Neural cell (in vitro differentiated cells): Measurements from ENCODE around the gene SKI. TPM values are rescaled to one million over a fixed set of nuclear protein-coding genes. Genes with fewer than 3 reads are reported as not detected.

Experiments used
- H2AFZ ChIP-seq: fragments of 200-600, 300-800 bp; sonication (generic), shearing (Covaris generic); 2 replicates; pipeline ENCODE4 v1.6.0; 2014; ENCODE audit warnings: low read depth, mild to moderate bottlenecking, antibody characterized with exemption, low read length, moderate library complexity
- H3F3A ChIP-seq: fragments of 200-600 bp; shearing (Covaris generic); 2 replicates; pipeline ENCODE4 v1.6.1; 2016; ENCODE audit warnings: mild to moderate bottlenecking, moderate library complexity, mixed read lengths, antibody characterized with exemption, low read length; ENCODE audit not compliant: insufficient read depth, poor library complexity, severe bottlenecking
- H3K27ac ChIP-seq: fragments of 200-600, 300-800 bp; sonication (generic), shearing (Covaris generic); 2 replicates; pipeline ENCODE4 v1.5.1; 2014; ENCODE audit warnings: mild to moderate bottlenecking, low read length, moderate library complexity
- H3K27me3 ChIP-seq: fragments of 300-800, 200-600 bp; sonication (generic), shearing (Covaris generic); 2 replicates; pipeline ENCODE4 v1.6.0; 2014; ENCODE audit warnings: mild to moderate bottlenecking, low read depth, low read length, moderate library complexity; ENCODE audit not compliant: insufficient read depth
- H3K36me3 ChIP-seq: fragments of 300-800, 200-600 bp; sonication (generic), shearing (Covaris generic); 2 replicates; pipeline ENCODE4 v1.5.1; 2014; ENCODE audit warnings: mild to moderate bottlenecking, antibody characterized with exemption, low read length, moderate library complexity; ENCODE audit not compliant: insufficient read depth
- H3K4me2 ChIP-seq: fragments of 300-800, 200-600 bp; sonication (generic), shearing (Covaris generic); 2 replicates; pipeline ENCODE4 v1.6.0; 2014; ENCODE audit warnings: mild to moderate bottlenecking, low read length
- H3K4me3 ChIP-seq: fragments of 300-800, 200-600 bp; sonication (generic), shearing (Covaris generic); 2 replicates; pipeline ENCODE4 v1.5.1; 2014; ENCODE audit warnings: mild to moderate bottlenecking, low read length, moderate library complexity
- H3K79me2 ChIP-seq: fragments of 200-600 bp; shearing (Covaris generic); replicated peaks from 2 replicates; pipeline ENCODE4 v1.6.0; 2014; ENCODE audit warnings: mild to moderate bottlenecking, low read length, moderate library complexity; ENCODE audit not compliant: insufficient read depth
- H3K9ac ChIP-seq: fragments of 300-800, 200-600 bp; sonication (generic), shearing (Covaris generic); 2 replicates; pipeline ENCODE4 v1.6.1; 2016; ENCODE audit warnings: mild to moderate bottlenecking, low read length, mixed read lengths
- H3K9me2 ChIP-seq: fragments of 200-600 bp; shearing (Covaris generic); 2 replicates; pipeline ENCODE4 v1.6.1; 2016; ENCODE audit warnings: mild to moderate bottlenecking, low read length, mixed read lengths; ENCODE audit not compliant: insufficient read depth
- H3K9me3 ChIP-seq: fragments of 200-600, 300-800 bp; sonication (generic), shearing (Covaris generic); 2 replicates; pipeline ENCODE4 v1.6.1; 2016; ENCODE audit warnings: mild to moderate bottlenecking, mixed run types, low read length, moderate library complexity, mixed read lengths
- H4K20me1 ChIP-seq: fragments of 200-600 bp; shearing (Covaris generic); 2 replicates; pipeline ENCODE4 v1.6.1; 2016; ENCODE audit warnings: mild to moderate bottlenecking, mixed run types; ENCODE audit not compliant: insufficient read depth
- CTCF ChIP-seq: fragments of 450-650 bp; IDR thresholded peaks from 2 replicates; pipeline ENCODE4 v1.5.1; 2014; ENCODE audit warnings: antibody characterized with exemption, mild to moderate bottlenecking, moderate library complexity; ENCODE audit not compliant: poor library complexity, severe bottlenecking
- EP300 ChIP-seq: fragments of 450-650 bp; conservative IDR thresholded peaks from 2 replicates; pipeline ENCODE4 v1.6.1; 2014; ENCODE audit warnings: antibody characterized with exemption, mild to moderate bottlenecking, moderate library complexity; ENCODE audit not compliant: poor library complexity, severe bottlenecking
- EZH2 ChIP-seq: fragments of 200-600, 300-800 bp; shearing (Covaris generic), sonication (generic); IDR thresholded peaks from 2 replicates; pipeline ENCODE4 v1.6.1; 2014; ENCODE audit warnings: antibody characterized with exemption, low read length, borderline replicate concordance, mild to moderate bottlenecking; ENCODE audit not compliant: insufficient read depth, poor library complexity, severe bottlenecking
- MXI1 ChIP-seq: fragments of 450-650 bp; conservative IDR thresholded peaks from 2 replicates; pipeline ENCODE4 v1.6.1; 2014; ENCODE audit warnings: antibody characterized with exemption, mild to moderate bottlenecking; ENCODE audit not compliant: poor library complexity, severe bottlenecking
- POLR2AphosphoS5 ChIP-seq: IDR thresholded peaks from 2 replicates; pipeline ENCODE4 v1.6.1; 2012
- RAD21 ChIP-seq: fragments of 450-650 bp; conservative IDR thresholded peaks from 2 replicates; pipeline ENCODE4 v1.6.1; 2014; ENCODE audit warnings: antibody characterized with exemption, mild to moderate bottlenecking, moderate library complexity
- REST ChIP-seq: IDR thresholded peaks from 2 replicates; pipeline ENCODE4 v1.6.1; 2012; ENCODE audit warnings: borderline replicate concordance
- SMC3 ChIP-seq: fragments of 450-650 bp; conservative IDR thresholded peaks from 2 replicates; pipeline ENCODE4 v1.6.1; 2014; ENCODE audit warnings: antibody characterized with exemption, mild to moderate bottlenecking, moderate library complexity; ENCODE audit not compliant: poor library complexity
- TAF1 ChIP-seq: IDR thresholded peaks from 2 replicates; pipeline ENCODE4 v1.6.1; 2012; ENCODE audit warnings: low read depth
- polyA plus RNA-seq: library from polyadenylated mRNA; depleted of rRNA; stranded (reverse); fragments of >200 nt; gene quantifications from 2 replicates; pipeline ENCODE4 v1.2.3, GENCODE V29; 2014

The SKI gene
- polyA plus RNA-seq, 1 donor from 2014 or later: 4.1 TPM

- Histone ChIP-seq H3K9me3 (no peaks in the 10 kb centered on the region), H3F3A (no peaks in the 10 kb centered on the region), H3K9me2 (no peaks in the 10 kb centered on the region), H3K27me3 (no peaks in the 10 kb centered on the region), H3K4me2 (no peak overlapping the region), H3K79me2 (peaks cover 93% of the 10 kb centered on the region), H3K36me3 (no peaks in the 10 kb centered on the region), H2AFZ (no peak overlapping the region), H3K4me3 (no peak overlapping the region), H3K9ac (no peak overlapping the region), H4K20me1 (peaks cover 9% of the 10 kb centered on the region), H3K27ac (no peak overlapping the region)
- TF ChIP-seq POLR2AphosphoS5: no peak
- no peak for TF ChIP-seq REST
- TF ChIP-seq EP300: no peak
- no peak for TF ChIP-seq TAF1
- TF ChIP-seq RAD21: no peak
- no peak for TF ChIP-seq SMC3
- TF ChIP-seq EZH2: no peak
- TF ChIP-seq MXI1: no peak
- TF ChIP-seq CTCF: no peak
Measured at GRCh38 chr1:2251786-2252185, 23.7 kb downstream of the SKI start.

GRCh38 chr1:2252423-2252822 lies 24.3 kb downstream of the SKI start:
- Histone ChIP-seq H2AFZ (no peak overlapping the region), H3K27me3 (no peaks in the 10 kb centered on the region), H3K9me3 (no peaks in the 10 kb centered on the region), H4K20me1 (peaks cover 9% of the 10 kb centered on the region), H3K9me2 (no peaks in the 10 kb centered on the region), H3K9ac (no peak overlapping the region), H3K36me3 (no peaks in the 10 kb centered on the region), H3F3A (no peaks in the 10 kb centered on the region), H3K27ac (no peak overlapping the region), H3K79me2 (peaks cover 93% of the 10 kb centered on the region), H3K4me2 (no peak overlapping the region), H3K4me3 (no peak overlapping the region)
- TF ChIP-seq EP300: no peak
- TF ChIP-seq RAD21: no peak
- TF ChIP-seq REST: no peak
- TF ChIP-seq EZH2: no peak
- no peak for TF ChIP-seq MXI1
